ENCODE measurements around the gene OR51D1.

The OR51D1 gene, protein sequence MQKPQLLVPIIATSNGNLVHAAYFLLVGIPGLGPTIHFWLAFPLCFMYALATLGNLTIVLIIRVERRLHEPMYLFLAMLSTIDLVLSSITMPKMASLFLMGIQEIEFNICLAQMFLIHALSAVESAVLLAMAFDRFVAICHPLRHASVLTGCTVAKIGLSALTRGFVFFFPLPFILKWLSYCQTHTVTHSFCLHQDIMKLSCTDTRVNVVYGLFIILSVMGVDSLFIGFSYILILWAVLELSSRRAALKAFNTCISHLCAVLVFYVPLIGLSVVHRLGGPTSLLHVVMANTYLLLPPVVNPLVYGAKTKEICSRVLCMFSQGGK

GRCh38 chr11:4636962-4637661, at the start of gene OR51D1:
TSS of gene OR51D1 (plus strand) at chr11:4637477. CDS start at chr11:4639791, 2,314 bp downstream.
- DNase-seq, result peak; percentile 71

DNA sequence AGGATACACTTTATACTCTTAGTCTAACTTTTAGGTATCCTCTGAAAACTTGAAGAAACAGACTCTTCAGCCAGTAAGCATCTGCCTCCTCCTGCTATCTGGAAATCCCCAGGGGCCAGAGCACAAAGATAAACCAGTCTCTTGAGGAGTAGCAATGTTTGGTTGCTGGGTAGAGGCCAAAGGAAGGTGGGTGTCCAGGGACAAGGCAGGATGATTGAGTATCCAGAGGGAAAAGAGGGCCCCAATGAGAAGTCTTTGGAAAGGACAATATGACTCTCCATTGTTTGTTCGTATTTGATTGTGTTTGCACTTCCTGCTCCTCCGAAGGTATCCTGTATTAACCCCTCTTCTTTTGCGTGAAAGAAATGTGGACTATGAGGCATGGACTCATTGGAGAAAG, 48.3 kb upstream of the OR51D1 start:
- DNase-seq, result no peak

GRCh38 chr11:4593739-4594138, 43.5 kb upstream of the OR51D1 start, which contains the start of gene OR52I1:
TSS of gene OR52I1 (plus strand) at chr11:4594039. CDS start at chr11:4594039, 0 bp downstream.
- no peak for DNase-seq

GRCh38 chr11:4605057-4605456, 32.2 kb upstream of the OR51D1 start:
- DNase-seq, result no peak

GRCh38 chr11:4606231-4607015, 30.9 kb upstream of the OR51D1 start:
- DNase-seq, result no peak

DNA sequence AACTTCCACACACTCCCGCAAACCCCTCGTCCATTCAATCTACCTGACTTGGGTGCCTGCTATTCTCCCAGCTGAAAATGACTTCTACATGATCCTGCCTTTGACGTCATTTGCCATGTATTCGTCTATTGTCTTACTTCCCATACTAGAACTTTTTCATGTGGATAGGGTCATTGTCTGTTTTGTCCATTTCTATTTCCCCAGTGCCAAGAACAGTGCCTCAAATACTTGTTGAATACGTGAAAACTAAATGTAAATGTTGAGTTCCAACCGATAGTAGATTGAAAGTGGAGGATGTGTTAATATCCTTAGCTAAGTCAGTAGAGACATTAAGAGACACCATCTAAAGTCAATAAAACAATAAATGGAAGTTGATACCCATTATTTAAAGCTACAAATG, 30.2 kb upstream of the OR51D1 start:
- DNase-seq, result no peak

DNA sequence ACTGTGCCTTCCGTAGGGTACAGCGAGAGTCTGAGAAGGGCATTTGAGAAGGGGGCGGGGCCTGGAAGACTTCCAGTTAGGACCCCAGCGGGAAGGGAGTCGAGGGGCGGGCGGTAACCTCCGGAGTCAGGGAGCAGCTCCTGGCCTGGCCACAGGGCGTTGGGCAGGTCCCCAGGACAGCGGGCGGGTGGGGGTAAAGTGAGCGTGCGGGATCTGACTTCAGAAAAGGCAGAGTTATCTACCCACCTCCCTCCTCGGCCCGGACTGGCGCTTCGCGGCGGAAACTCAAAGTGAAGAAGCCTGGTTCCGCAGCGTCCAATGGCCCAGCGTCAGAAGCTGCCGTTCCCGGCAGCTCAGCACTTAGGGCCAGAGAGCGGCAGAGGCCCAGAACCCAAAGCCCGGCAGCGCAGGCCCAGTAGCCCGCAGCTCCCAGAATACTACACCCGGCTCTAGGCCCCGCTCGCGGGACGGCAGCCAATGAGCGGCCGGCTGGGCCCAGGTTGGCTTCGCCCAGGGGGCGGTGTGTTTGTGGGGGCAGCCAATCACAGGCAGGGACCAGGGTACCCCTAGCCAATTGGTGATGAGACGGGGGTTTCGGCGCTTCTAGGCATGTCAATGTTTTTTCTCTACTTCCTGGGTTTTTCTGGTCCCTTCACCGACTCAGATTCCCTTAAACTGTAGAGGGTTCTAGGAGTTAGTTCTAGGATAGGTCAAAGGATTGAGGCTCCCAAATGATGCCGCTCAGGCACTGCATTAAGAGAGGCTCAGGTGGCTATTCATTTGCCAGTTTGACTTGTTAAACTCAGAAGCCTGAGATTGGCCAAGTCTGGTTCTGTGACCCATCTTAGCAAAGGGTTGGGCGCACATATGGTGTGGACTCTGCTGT, 29.3 kb upstream of the OR51D1 start, which contains the start of gene TRIM68:
Gene TRIM68 (minus strand): TSS at position 451 of the 886 bp plus-strand sequence. CDS start 2,727 bp downstream, outside the sequence.
- DNase-seq, result peak; percentile 97

- DNase-seq, result no peak
These were observed 26.9 kb upstream of the OR51D1 start for GRCh38 chr11:4610258-4610935.

DNA sequence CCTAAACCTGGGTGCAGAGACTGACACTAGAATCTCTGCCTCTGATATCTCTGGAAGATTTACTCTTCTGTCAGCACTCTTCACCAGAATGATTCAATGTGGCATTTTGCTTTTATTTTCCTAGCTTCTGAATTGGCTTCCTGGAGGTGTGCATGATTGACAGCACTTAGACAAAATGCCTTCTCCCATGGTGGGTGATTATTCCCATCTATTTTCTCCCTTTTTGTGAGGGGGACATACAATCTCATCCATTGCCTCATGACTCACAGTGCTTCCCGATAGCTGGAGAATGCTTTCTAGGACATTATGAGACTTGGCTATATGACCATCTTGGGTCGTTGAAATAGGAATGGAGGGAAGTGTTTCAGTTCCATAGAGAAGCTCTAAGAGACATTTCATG, 25.3 kb upstream of the OR51D1 start:
- DNase-seq, result no peak

DNA sequence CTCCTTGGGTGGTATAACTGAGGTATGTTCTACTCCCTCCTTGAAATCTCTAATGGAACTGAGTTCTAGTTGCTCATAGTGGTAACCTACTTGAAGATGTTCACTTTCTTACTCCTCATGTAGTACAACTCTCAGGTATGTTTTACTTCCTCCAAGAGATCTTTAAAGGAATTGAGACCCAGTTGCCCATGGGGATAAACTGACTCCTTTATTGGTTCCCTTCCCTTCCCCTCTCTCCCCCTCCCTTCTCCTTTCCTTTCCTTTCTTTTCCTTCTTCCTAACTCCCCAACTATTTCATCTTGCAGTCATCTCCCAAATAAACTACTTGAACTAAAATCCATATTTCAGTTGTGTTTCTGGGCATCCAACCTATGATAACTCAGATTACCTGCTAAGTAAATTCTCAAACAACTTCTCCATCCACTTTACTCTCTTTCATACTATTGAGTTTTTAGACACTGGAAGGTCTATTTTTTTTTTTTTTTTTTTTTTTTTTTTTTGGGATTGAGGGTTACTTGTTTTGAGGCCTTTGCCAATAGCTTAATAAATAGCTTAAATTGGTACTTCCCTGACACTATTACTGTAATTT, 21.3 kb upstream of the OR51D1 start:
- no peak for DNase-seq

DNA sequence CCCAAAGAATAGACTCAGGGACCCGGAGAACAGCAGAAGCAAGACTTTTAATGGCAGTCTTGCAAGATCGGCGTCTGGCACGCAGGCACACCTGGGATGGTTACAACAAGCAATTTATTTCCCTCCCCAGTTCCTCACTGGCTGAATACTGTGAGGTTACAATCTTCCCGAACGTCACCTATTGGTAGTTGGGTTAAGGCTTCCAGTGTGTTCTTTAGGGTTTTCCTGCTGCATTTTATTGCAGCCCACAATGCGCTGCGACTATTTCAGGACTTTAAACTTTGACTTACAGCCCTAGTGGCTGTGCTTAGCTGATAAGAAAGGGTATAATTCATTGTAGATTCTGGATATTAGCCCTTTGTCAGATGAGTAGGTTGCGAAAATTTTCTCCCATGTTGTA, 17.8 kb upstream of the OR51D1 start:
- DNase-seq, result no peak

GRCh38 chr11:4626207-4627099, 10.8 kb upstream of the OR51D1 start:
- DNase-seq, result no peak

- DNase-seq, result no peak
These were observed 1.1 kb upstream of the OR51D1 start for GRCh38 chr11:4636136-4636535.

- DNase-seq, result no peak
These were observed 378 bp downstream of the OR51D1 start for GRCh38 chr11:4637662-4638047.

DNA sequence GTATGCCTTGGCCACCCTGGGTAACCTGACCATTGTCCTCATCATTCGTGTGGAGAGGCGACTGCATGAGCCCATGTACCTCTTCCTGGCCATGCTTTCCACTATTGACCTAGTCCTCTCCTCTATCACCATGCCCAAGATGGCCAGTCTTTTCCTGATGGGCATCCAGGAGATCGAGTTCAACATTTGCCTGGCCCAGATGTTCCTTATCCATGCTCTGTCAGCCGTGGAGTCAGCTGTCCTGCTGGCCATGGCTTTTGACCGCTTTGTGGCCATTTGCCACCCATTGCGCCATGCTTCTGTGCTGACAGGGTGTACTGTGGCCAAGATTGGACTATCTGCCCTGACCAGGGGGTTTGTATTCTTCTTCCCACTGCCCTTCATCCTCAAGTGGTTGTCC, 2.7 kb downstream of the OR51D1 start:
- no peak for DNase-seq

- DNase-seq, result no peak
These were observed 4.2 kb downstream of the OR51D1 start for GRCh38 chr11:4641501-4641900.

- no peak for DNase-seq
These were observed 4.8 kb downstream of the OR51D1 start for GRCh38 chr11:4642043-4642442.

- DNase-seq, result no peak
These were observed 5.8 kb downstream of the OR51D1 start for GRCh38 chr11:4643076-4643475.

GRCh38 chr11:4643682-4644081, 6.4 kb downstream of the OR51D1 start, which contains the start of gene OR51E1:
TSS of gene OR51E1 (plus strand) at chr11:4643982. CDS start at chr11:4652527, 8,545 bp downstream.
- no peak for DNase-seq

- no peak for DNase-seq
These were observed 7.0 kb downstream of the OR51D1 start for GRCh38 chr11:4644233-4644632.
